Activated CD4-positive, alpha-beta memory T cell treated with anti-CD3 and anti-CD28 coated beads for 36 hours (primary cell): ENCODE measurements around the gene ZNF18. TPM values are rescaled to one million over a fixed set of nuclear protein-coding genes. Genes with fewer than 3 reads are reported as not detected.

Experiments used
- CTCF ChIA-PET: fragments of 350-600 bp; sonication (Branson Sonifier 250); formaldehyde crosslinking; loops from one replicate; lab custom pipeline; 2021; ENCODE audit warnings: antibody characterized with exemption, inconsistent platforms; lab: Charles Lee
- POLR2A ChIA-PET: fragments of 350-600 bp; sonication (Branson Sonifier 250); formaldehyde crosslinking; loops from one replicate; lab custom pipeline; 2021; ENCODE audit warnings: antibody characterized with exemption; lab: Charles Lee
- DNase-seq: peaks from one replicate; pipeline ENCODE4 v3.0.0-alpha.2; 2020
- H3K27ac Mint-ChIP-seq: one replicate; pipeline ENCODE4 v1.8.0; 2021; ENCODE audit warnings: mixed read lengths
- H3K27me3 Mint-ChIP-seq: one replicate; pipeline ENCODE4 v1.8.0; 2021; ENCODE audit warnings: mixed read lengths
- H3K36me3 Mint-ChIP-seq: one replicate; pipeline ENCODE4 v1.8.0; 2021; ENCODE audit warnings: mixed read lengths
- H3K4me1 Mint-ChIP-seq: one replicate; pipeline ENCODE4 v1.8.0; 2021; ENCODE audit warnings: low read depth, mixed read lengths
- H3K4me3 Mint-ChIP-seq: one replicate; pipeline ENCODE4 v1.8.0; 2021; ENCODE audit warnings: mild to moderate bottlenecking, mixed read lengths
- H3K9me3 Mint-ChIP-seq: one replicate; pipeline ENCODE4 v1.8.0; 2021; ENCODE audit warnings: mixed read lengths
- intact Hi-C: fragments of 100-400 bp; cut with micrococcal nuclease; formaldehyde crosslinking; loops from one replicate; pipeline ENCODE4 v1.15.1; 2023
- total RNA-seq, 2 experiments: library from RNA; stranded (reverse); gene quantifications; one replicate each; pipeline ENCODE4 v1.2.3, GENCODE V29; 2021

The ZNF18 gene
- total RNA-seq, 2 experiments from 2014 or later = 6.5 TPM

DNA sequence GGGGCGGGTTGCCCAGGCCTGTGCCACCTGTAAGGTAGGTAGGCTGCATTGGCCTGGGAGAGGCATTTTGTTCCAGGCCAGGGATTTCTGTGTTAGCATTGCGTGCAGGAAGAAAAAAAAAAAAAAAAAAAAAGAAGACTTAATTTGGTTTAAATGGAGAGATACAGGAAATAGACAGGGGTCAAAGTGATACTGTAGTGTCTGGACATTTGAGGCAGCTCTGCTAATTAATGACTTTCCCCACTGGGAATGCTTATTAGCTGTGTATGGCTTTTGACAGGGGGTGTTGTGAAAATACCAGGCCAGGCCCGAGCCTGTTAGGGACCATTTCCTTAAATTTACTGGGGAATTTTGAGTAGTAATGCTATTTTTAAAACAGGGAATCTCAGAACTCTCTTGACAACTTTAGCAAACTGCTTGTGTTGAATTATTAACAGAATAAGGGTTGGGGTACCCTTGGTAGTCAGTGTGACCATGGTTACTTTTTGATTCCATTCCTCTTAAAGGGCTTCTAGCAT is 24.4 kb upstream of the ZNF18 start:
- ChIA-PET POLR2A (interaction anchor here (0.6 to 5.6 kb wide), 2 partner anchors 24 to 1634 kb away, joined by 3 to 89 read pairs; partner anchors contain the start of gene ZNF18), CTCF (interaction anchor here (1.7 kb wide), 1 partner anchor 23 kb away, joined by 6 read pairs; no protein-coding TSS in a partner anchor)
- DNase-seq = no peak
- Mint-ChIP-seq H3K4me1 (peaks cover 51% of the 10 kb centered on the region), H3K27me3 (no peaks in the 10 kb centered on the region), H3K4me3 (peak overlapping the region; percentile 75), H3K9me3 (no peaks in the 10 kb centered on the region), H3K36me3 (peaks cover 3% of the 10 kb centered on the region), H3K27ac (peak overlapping the region; percentile 18)
- intact Hi-C loops = loop anchor here (2.0 kb wide), 1 partner anchor 19 kb away; no protein-coding TSS in a partner anchor

DNA sequence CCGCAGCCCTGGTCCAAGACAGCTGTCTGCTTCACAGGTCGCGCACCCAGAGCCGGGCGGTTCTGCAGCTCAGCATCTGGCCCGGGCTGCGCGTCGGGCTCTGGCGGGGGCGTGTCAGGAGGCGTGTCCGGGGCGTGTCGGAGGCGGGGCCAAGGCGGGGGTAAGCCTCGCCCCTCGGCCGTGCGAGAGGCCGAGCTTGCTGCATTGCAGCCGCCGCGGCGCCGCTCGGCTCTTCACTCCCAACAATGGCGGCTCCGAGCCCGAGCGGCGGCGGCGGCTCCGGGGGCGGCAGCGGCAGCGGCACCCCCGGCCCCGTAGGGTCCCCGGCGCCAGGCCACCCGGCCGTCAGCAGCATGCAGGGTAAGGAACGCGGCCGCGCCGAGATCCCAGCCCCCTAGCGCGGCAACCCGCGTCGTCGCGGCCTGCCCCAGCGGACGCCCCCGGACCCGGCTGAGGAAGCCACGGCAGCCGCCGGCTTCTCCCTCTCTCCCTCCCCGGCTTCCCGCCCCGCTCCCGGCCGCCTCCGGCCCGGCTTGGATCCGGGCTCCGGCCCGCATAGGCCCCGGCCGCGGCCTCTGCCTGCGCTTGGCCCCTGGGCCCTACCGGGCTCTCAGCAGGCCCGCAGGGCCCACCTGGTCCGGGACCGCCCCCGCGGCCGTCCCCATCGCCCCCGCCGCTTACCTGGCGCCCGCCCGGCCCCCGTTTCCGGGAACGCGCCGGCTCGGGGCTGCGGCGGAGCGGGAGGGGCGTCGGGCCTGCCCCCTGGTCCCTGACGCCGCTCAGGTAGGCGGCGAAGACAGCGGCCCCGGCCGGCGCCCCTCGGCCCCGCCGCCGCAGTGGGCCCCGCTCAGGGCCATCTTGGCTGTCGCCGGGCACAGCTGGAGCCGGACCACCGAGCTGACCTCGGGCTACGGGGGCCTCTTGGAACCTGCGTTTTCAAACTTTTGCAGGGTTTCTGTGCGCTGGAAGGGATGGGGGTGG is 23.7 kb upstream of the ZNF18 start, which contains the start of gene MAP2K4:
MAP2K4 (plus strand) TSS at position 236 of the 981 bp plus-strand sequence; CDS start at position 246, 10 bp downstream.
- peak; percentile 95 for DNase-seq
- ChIA-PET CTCF (interaction anchor here (1.0 to 1.7 kb wide), 4 partner anchors 24 to 27 kb away, joined by 3 to 11 read pairs (median 5); partner anchors contain the start of gene ZNF18), POLR2A (interaction anchor here (0.6 to 5.6 kb wide), 5 partner anchors 13 to 186 kb away, joined by 3 to 89 read pairs (median 3); partner anchors contain the start of gene ZNF18)
- Mint-ChIP-seq H3K27ac (peak within 1 kb of the TSS; percentile 18), H3K4me3 (peak within 1 kb of the TSS; percentile 75), H3K9me3 (no peaks in the 10 kb centered on the region), H3K36me3 (no peaks in the 10 kb centered on the region), H3K4me1 (peaks cover 44% of the 10 kb centered on the region), H3K27me3 (no peaks in the 10 kb centered on the region)
- intact Hi-C loops = loop anchor here (1.0 to 2.0 kb wide), 2 partner anchors 20 to 24 kb away; partner anchors contain the start of gene ZNF18

DNA sequence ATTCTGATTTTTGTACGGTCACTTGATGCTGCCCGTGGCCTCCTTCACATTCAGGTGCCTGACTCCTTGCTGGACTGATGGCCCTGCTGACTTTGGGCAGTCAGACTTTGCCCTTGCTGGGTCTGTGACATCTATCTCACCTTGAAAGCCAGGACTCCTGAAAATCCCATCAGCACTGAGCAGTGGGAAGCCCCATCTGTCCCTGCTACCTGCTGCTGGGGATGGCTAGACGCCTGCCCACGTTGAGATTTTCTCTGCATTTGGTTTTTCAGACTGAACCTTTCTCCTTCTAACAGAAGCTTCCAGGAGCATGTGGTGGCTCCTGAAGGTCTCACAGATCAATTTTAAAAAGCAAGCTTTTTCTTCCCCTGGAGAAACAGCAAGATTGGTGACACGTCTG is 10.2 kb upstream of the ZNF18 start:
- POLR2A ChIA-PET = interaction anchor here (1.2 kb wide), 1 partner anchor 10 kb away, joined by 8 read pairs; the partner anchor contains the start of gene ZNF18

DNA sequence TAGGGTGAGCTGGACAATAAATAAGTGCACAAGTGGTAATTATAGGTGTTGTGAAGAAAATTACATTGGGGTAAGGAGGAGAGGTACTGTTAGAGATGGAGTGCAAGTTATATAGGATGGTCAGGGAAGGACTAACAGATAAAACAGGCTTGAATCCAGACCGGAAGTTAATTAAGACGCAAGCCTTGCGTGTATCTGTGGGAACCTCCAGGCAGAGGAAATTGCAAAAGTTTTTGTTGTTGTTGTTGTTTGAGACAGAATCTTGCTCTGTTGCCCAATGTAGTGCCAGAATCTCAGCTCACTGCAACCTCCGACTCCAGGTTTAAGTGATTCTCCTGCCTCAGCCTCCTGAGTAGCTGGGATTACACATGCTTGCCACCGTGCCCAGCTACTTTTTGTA is 2.4 kb upstream of the ZNF18 start:
- Mint-ChIP-seq H3K27ac (no peak overlapping the region), H3K4me1 (peaks cover 12% of the 10 kb centered on the region), H3K27me3 (no peaks in the 10 kb centered on the region), H3K36me3 (no peaks in the 10 kb centered on the region), H3K9me3 (no peaks in the 10 kb centered on the region), H3K4me3 (no peak overlapping the region)
- intact Hi-C loops = loop anchor here (5.0 kb wide), 1 partner anchor 1302 kb away; the partner anchor contains the start of genes ADPRM and SCO1
- ChIA-PET POLR2A (no interaction called here), CTCF (no interaction called here)
- DNase-seq = no peak

More for the DNA sequence above, 10.2 kb upstream of the ZNF18 start:
- H3K9me3 Mint-ChIP-seq = no peaks in the 10 kb centered on the region
- H3K4me3 Mint-ChIP-seq = no peak overlapping the region
- no peaks in the 10 kb centered on the region for H3K36me3 Mint-ChIP-seq
- CTCF ChIA-PET = interaction anchor here (0.7 kb wide), 1 partner anchor 11 kb away, joined by 3 read pairs; no protein-coding TSS in a partner anchor
- H3K4me1 Mint-ChIP-seq = no peaks in the 10 kb centered on the region
- intact Hi-C loops = no loop called here
- H3K27ac Mint-ChIP-seq = no peak overlapping the region
- no peak for DNase-seq
- peaks cover 4% of the 10 kb centered on the region for H3K27me3 Mint-ChIP-seq

DNA sequence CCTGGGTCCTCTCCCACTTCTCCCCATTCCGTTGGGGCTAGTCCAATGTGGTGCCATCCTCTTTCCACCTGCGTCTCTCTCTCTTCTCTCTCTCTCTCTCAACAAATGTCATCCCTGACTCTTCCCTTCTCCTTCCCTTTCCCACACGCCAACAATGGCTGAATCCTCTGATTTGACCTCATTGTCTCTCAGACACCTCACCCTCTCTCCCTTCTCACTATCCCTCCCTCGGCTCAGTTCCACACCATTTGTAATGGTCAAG is 628 bp upstream of the ZNF18 start:
- POLR2A ChIA-PET = interaction anchor here (1.0 to 3.1 kb wide), 7 partner anchors 9 to 54 kb away, joined by 3 to 89 read pairs (median 4); partner anchors contain the start of gene MAP2K4
- H3K9me3 Mint-ChIP-seq = no peaks in the 10 kb centered on the region
- H3K27ac Mint-ChIP-seq = peak overlapping the region; percentile 89
- no peaks in the 10 kb centered on the region for H3K27me3 Mint-ChIP-seq
- peak overlapping the region; percentile 86 for H3K4me3 Mint-ChIP-seq
- H3K36me3 Mint-ChIP-seq = peaks cover 3% of the 10 kb centered on the region
- intact Hi-C loops = loop anchor here (1.0 to 5.0 kb wide), 3 partner anchors 22 to 1301 kb away; partner anchors contain the start of genes ADPRM, ELAC2, MAP2K4 and SCO1
- no peak for DNase-seq
- CTCF ChIA-PET = interaction anchor here (0.8 to 1.6 kb wide), 4 partner anchors 20 to 87 kb away, joined by 3 to 11 read pairs (median 4); partner anchors contain the start of gene MAP2K4
- H3K4me1 Mint-ChIP-seq = peaks cover 13% of the 10 kb centered on the region

DNA sequence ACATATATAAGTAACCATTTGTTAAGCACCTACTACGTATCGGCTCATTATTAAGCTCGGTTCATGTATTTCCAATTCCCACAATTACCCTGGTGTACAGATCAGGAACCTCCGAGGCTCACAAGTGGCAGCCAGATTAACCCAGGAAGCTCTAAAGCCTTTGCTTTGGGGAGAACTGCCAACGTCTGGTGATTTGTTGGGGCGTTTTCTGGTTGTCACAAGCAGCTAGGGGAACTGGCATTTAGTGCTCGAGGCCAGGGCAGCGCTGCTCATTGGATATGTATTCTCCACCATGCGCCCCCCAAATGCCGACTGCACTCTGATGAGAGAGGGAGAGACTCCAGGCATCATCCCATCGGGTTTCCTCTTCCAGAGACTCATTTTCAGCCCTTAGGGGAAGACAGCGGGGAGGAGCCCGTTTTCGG is 541 bp downstream of the ZNF18 start:
- no peaks in the 10 kb centered on the region for H3K27me3 Mint-ChIP-seq
- H3K27ac Mint-ChIP-seq = peak overlapping the region; percentile 83
- peak; percentile 55 for DNase-seq
- CTCF ChIA-PET = interaction anchor here (0.9 to 1.6 kb wide), 5 partner anchors 10 to 1035 kb away, joined by 3 to 11 read pairs (median 3); partner anchors contain the start of gene MAP2K4
- intact Hi-C loops = loop anchor here (1.0 to 5.0 kb wide), 3 partner anchors 24 to 1299 kb away; partner anchors contain the start of genes ADPRM, ELAC2, MAP2K4 and SCO1
- peaks cover 8% of the 10 kb centered on the region for H3K36me3 Mint-ChIP-seq
- peaks cover 13% of the 10 kb centered on the region for H3K4me1 Mint-ChIP-seq
- H3K9me3 Mint-ChIP-seq = no peaks in the 10 kb centered on the region
- POLR2A ChIA-PET = interaction anchor here (0.5 to 3.1 kb wide), 9 partner anchors 10 to 115 kb away, joined by 3 to 89 read pairs (median 3); partner anchors contain the start of gene MAP2K4
- peak overlapping the region; percentile 86 for H3K4me3 Mint-ChIP-seq

DNA sequence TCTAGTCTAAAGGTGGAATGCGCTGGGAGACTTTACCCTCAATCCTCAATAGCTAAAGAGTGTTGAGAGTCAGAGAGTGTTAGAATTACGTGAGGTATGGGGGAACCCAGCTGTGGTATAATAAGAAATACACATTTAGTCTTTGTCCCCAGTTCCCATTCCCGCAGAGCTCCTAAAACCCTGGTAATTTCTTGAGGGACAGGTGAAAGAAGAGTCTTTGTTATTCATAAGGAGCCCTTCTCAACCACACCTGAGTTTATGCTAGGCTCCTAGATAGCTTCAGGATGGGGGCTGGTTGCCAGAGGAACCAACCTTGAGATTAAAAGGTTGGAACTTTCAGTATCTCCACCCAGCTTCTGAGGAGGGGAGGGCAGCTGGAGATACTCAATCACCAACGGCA is 5.8 kb downstream of the ZNF18 start:
- Mint-ChIP-seq H3K9me3 (no peaks in the 10 kb centered on the region), H3K27ac (no peak overlapping the region), H3K4me3 (no peak overlapping the region), H3K36me3 (peaks cover 41% of the 10 kb centered on the region), H3K4me1 (peaks cover 9% of the 10 kb centered on the region), H3K27me3 (no peaks in the 10 kb centered on the region)
- no peak for DNase-seq
- ChIA-PET CTCF (no interaction called here), POLR2A (no interaction called here)
- intact Hi-C loops = no loop called here

DNA sequence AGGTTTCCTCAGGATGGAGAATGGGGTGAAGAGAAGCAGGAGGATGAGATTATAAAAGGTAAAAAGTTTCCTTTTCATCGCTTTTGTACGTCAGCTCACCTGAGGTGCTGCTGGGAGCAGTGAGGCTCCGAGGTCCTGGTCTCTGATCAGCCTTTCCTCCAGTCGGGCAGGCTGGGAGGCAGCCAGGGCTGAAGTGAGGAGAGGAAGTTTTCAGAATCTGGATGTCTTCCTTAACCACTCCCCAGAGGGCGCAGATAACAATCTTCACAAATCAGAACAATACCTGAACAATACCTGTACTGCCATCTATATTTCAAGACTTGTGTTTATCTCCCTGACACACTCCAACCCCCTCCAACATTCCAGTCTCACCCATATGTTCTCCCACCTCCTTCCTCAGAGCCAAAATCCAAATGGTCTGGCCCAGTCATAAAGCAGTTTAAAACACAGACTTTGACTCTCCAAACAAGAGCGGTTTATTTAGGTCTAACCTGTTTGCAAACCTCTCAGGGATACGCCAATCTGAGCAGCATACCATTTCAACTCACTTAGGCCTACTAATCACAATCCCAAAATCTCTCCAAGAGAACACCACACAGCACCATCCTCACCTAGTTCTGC is 6.8 kb downstream of the ZNF18 start:
- intact Hi-C loops = no loop called here
- ChIA-PET CTCF (no interaction called here), POLR2A (no interaction called here)
- H3K27ac Mint-ChIP-seq = no peak overlapping the region
- no peaks in the 10 kb centered on the region for H3K9me3 Mint-ChIP-seq
- peaks cover 6% of the 10 kb centered on the region for H3K4me1 Mint-ChIP-seq
- H3K27me3 Mint-ChIP-seq = no peaks in the 10 kb centered on the region
- H3K4me3 Mint-ChIP-seq = no peak overlapping the region
- no peak for DNase-seq
- peaks cover 44% of the 10 kb centered on the region for H3K36me3 Mint-ChIP-seq

DNA sequence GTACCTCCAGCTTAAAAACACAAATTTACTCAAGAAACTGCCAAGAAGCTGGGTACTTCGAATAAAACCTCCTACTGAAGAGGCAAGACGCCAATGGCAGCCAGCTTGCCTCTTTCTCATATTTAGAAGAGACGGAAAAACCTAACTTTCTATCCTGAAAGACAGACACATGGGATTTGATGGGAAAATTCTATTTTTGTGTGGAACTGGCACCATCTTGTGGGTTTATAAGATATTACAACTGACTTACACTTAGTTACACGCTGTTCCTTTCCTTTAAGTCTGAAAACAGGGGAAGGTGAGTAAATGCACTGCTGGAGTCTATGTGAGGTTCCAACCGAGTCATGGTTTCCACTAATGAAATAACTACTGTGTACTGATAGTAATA is 10.3 kb downstream of the ZNF18 start:
- Mint-ChIP-seq H3K4me3 (no peak overlapping the region), H3K27me3 (no peaks in the 10 kb centered on the region), H3K4me1 (peaks cover 4% of the 10 kb centered on the region), H3K27ac (no peak overlapping the region), H3K9me3 (no peaks in the 10 kb centered on the region), H3K36me3 (peaks cover 60% of the 10 kb centered on the region)
- POLR2A ChIA-PET = interaction anchor here (1.1 kb wide), 1 partner anchor 10 kb away, joined by 3 read pairs; the partner anchor contains the start of gene ZNF18
- CTCF ChIA-PET = interaction anchor here (0.7 to 1.7 kb wide), 5 partner anchors 10 to 1111 kb away, joined by 3 to 6 read pairs (median 3); no protein-coding TSS in a partner anchor
- DNase-seq = no peak
- intact Hi-C loops = loop anchor here (10.0 kb wide), 1 partner anchor 1112 kb away; no protein-coding TSS in a partner anchor

DNA sequence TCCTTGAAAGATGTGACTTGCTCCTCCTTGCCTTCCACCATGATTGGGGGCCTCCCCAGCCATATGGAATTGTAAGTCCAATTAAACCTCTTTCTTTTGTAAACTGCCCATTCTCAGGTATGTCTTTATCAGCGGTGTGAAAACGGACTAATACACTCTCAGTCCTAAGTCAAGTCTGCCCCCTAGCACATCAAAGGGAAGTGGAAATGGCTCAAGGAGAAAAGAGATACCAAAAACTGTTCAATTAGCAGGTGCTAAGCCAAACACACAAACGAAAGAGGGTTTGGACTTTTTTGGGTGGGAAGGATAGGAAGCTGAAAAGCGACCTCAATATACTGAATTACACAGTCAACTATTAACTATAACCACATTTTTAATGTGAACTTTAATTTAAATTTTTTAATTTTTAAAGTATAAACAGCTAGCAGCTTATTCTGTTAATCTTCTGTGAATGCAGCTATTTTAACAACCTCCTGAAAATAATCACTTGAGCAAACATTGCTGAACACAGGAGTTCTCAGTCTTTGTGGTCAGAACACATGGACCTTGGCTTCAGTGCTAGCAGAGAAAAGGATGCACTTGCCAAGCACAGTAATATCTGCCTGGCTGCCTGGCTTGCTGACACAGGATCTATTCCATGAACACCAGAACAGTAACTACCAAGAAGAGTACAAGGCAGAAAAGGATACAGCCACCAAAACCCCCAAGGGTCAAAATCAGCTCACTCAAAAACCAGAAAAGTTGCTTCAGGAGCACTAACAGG is 10.9 kb downstream of the ZNF18 start:
- DNase-seq = no peak
- CTCF ChIA-PET = interaction anchor here (0.7 to 1.7 kb wide), 5 partner anchors 9 to 1111 kb away, joined by 3 to 6 read pairs (median 3); no protein-coding TSS in a partner anchor
- Mint-ChIP-seq H3K4me3 (no peak overlapping the region), H3K27ac (no peak overlapping the region), H3K27me3 (no peaks in the 10 kb centered on the region), H3K9me3 (no peaks in the 10 kb centered on the region), H3K4me1 (peaks cover 4% of the 10 kb centered on the region), H3K36me3 (peaks cover 64% of the 10 kb centered on the region)
- intact Hi-C loops = loop anchor here (10.0 kb wide), 1 partner anchor 1112 kb away; no protein-coding TSS in a partner anchor
- POLR2A ChIA-PET = interaction anchor here (1.1 kb wide), 1 partner anchor 10 kb away, joined by 3 read pairs; the partner anchor contains the start of gene ZNF18
